Common myeloid progenitor, CD34-positive (primary cell): ENCODE data around the gene P2RY13.
A peak's percentile ranks its signal among the peaks of the same experiment; 100 is the strongest.

Experiments used
- CTCF ChIA-PET: fragments of 350-600 bp; sonication (Branson Sonifier 250); formaldehyde crosslinking; loops from one replicate; lab custom pipeline; 2021; ENCODE audit warnings: antibody characterized with exemption; lab: Charles Lee
- POLR2A ChIA-PET: fragments of 350-600 bp; sonication (Branson Sonifier 250); formaldehyde crosslinking; loops from one replicate; lab custom pipeline; 2021; ENCODE audit warnings: antibody characterized with exemption; lab: Charles Lee
- DNase-seq, 3 donors: peaks; one replicate each; pipeline versions ENCODE4 v3.0.0 to v3.0.0-alpha.2; 2013
- H3K27ac ChIP-seq, 2 experiments: 1 replicate in 1 of 2; 2 replicates in 1 of 2; pipeline ENCODE4 v1.7.0; 2013; ENCODE audit warnings: inconsistent platforms in 2 of 2, low read length in 2 of 2, mild to moderate bottlenecking in 2 of 2, low read depth in 1 of 2, moderate library complexity in 1 of 2; ENCODE audit not compliant: severe bottlenecking in 2 of 2, insufficient read depth in 1 of 2, poor library complexity in 1 of 2
- H3K27me3 ChIP-seq, 5 experiments: replicated peaks in 2 of 5; 1 replicate in 3 of 5; 2 replicates in 2 of 5; pipeline versions ENCODE4 v1.6.1 to v1.7.0; 2013; ENCODE audit warnings: low read length in 4 of 5, mild to moderate bottlenecking in 2 of 5, moderate library complexity in 2 of 5, inconsistent platforms in 1 of 5; ENCODE audit not compliant: insufficient read depth in 5 of 5, control insufficient read depth in 4 of 5
- H3K36me3 ChIP-seq, 4 experiments: 1 replicate in 2 of 4; 2 replicates in 2 of 4; pipeline versions ENCODE4 v1.6.1 to v1.7.0; 2013; ENCODE audit warnings: low read length in 3 of 4, control low read depth in 1 of 4, mild to moderate bottlenecking in 1 of 4; ENCODE audit not compliant: control insufficient read depth in 4 of 4, insufficient read depth in 4 of 4
- H3K4me1 ChIP-seq, 4 experiments: 1 replicate in 3 of 4; 2 replicates in 1 of 4; pipeline versions ENCODE4 v1.6.1 to v1.7.1; 2013; ENCODE audit warnings: low read length in 3 of 4, mild to moderate bottlenecking in 3 of 4, control low read depth in 1 of 4, inconsistent platforms in 1 of 4, moderate library complexity in 1 of 4; ENCODE audit not compliant: control insufficient read depth in 4 of 4, insufficient read depth in 4 of 4; ENCODE audit errors: control extremely low read depth in 1 of 4
- H3K4me3 ChIP-seq, 7 experiments: 1 replicate in 4 of 7; 2 replicates in 3 of 7; pipeline versions ENCODE4 v1.5.1 to v1.7.0; 2013; ENCODE audit warnings: mild to moderate bottlenecking in 7 of 7, low read length in 6 of 7, moderate library complexity in 6 of 7, inconsistent platforms in 2 of 7, low read depth in 2 of 7, control low read depth in 1 of 7; ENCODE audit not compliant: insufficient read depth in 4 of 7, control insufficient read depth in 1 of 7; ENCODE audit errors: extremely low read depth in 1 of 7
- H3K9me3 ChIP-seq, 5 experiments: 1 replicate in 4 of 5; 2 replicates in 1 of 5; pipeline versions ENCODE4 v1.6.1 to v1.7.1; 2013; ENCODE audit warnings: low read length in 4 of 5, mild to moderate bottlenecking in 2 of 5, inconsistent platforms in 1 of 5, low read depth in 1 of 5, moderate library complexity in 1 of 5; ENCODE audit not compliant: control insufficient read depth in 4 of 5, insufficient read depth in 2 of 5; ENCODE audit errors: control extremely low read depth in 1 of 5
- WGBS: methylation state at CpG from one replicate; pipeline ENCODE4 v1.1.5; 2013; ENCODE audit not compliant: insufficient coverage; 5-methylcytosine and 5-hydroxymethylcytosine counted together

The P2RY13 gene

GRCh38 chr3:151278230-151278629, 51.1 kb downstream of the P2RY13 start, which contains the start of gene P2RY14:
TSS of gene P2RY14 (minus strand) at chr3:151278542. CDS start at chr3:151214316, 64,226 bp downstream.
- WGBS, result 22% methylated on average over 1 of the region's 4 CpGs
- Histone ChIP-seq H3K4me3 (peak within 1 kb of the TSS in 5 of 7 experiments; percentile 4 to 48 (median 35)), H3K27ac (peak within 1 kb of the TSS; percentile 20 to 67), H3K36me3 (peaks cover 0 to 3% (median under 1%) of the 10 kb centered on the region in 4 experiments), H3K9me3 (no peaks in the 10 kb centered on the region), H3K27me3 (no peaks in the 10 kb centered on the region), H3K4me1 (peaks cover 37 to 72% (median 56%) of the 10 kb centered on the region in 4 experiments)
- DNase-seq, result peak; percentile 65 to 89 (median 83)
- ChIA-PET POLR2A (interaction anchor here (0.6 to 0.8 kb wide), 2 partner anchors 12 to 51 kb away, joined by 3 to 4 read pairs; no protein-coding TSS in a partner anchor), CTCF (interaction anchor here (1.1 to 6.3 kb wide), 10 partner anchors 10 to 585 kb away, joined by 3 to 227 read pairs (median 5); no protein-coding TSS in a partner anchor)

- H3K4me3 ChIP-seq, result peak overlapping the region in 2 of 7 experiments; percentile 31 to 35
- H3K9me3 ChIP-seq, result no peaks in the 10 kb centered on the region
- POLR2A ChIA-PET, result interaction anchor here (1.2 kb wide), 1 partner anchor 19 kb away, joined by 3 read pairs; no protein-coding TSS in a partner anchor
- peak in 2 of 3 donors; percentile 69 to 73 for DNase-seq
- H3K36me3 ChIP-seq, result peaks cover 0 to 5% (median 1%) of the 10 kb centered on the region in 4 experiments
- 67% methylated on average over 4 of the region's 6 CpGs for WGBS
- CTCF ChIA-PET, result interaction anchor here (0.6 to 1.1 kb wide), 2 partner anchors 51 to 57 kb away, joined by 3 read pairs; no protein-coding TSS in a partner anchor
- H3K4me1 ChIP-seq, result peaks cover 36 to 68% (median 53%) of the 10 kb centered on the region in 4 experiments
- no peaks in the 10 kb centered on the region for H3K27me3 ChIP-seq
- peak overlapping the region in 1 of 2 experiments; percentile 59 for H3K27ac ChIP-seq
These were observed 52.7 kb downstream of the P2RY13 start for GRCh38 chr3:151276687-151277042.
